HuH-7.5 (cell line): Measurements from ENCODE around the gene MED26.
"Not testable (repeated sequence)": the region's sequence is repeated elsewhere in the genome, so short reads cannot be mapped to it uniquely, and the experiment has no call there.

Experiments used
- DNase-seq: peaks from one replicate; pipeline ENCODE4 v3.0.0; 2011; ENCODE audit warnings: low spot score

Gene MED26

DNA sequence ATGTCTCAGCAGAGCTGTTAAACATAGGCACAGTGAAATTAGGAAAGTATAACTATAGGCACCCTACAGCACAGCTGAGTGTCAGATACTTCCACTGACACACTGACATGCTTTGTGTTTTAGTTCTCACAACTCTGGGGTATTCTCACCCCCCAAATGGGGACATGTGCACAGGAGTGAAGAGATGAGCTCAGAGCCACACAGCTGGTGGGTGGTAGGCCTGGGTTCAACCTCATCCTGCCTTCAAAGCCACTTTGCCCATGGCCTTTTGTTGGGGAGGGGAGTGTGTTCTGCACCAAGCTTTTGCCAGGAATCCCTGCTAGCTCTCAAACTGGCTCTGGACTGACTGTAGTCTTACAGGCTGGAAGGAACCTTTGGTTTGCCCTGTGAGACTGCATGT, 54.1 kb downstream of the MED26 start:
- no peak for DNase-seq

- no peak for DNase-seq
Measured at GRCh38 chr19:16573296-16573695, 54.7 kb downstream of the MED26 start.

GRCh38 chr19:16572332-16573211, 55.4 kb downstream of the MED26 start, which contains the start of gene SLC35E1:
Gene SLC35E1, minus strand, starts transcription at chr19:16572415. Its CDS starts 51 bp downstream, at chr19:16572364.
- peak; percentile 100 for DNase-seq

DNA sequence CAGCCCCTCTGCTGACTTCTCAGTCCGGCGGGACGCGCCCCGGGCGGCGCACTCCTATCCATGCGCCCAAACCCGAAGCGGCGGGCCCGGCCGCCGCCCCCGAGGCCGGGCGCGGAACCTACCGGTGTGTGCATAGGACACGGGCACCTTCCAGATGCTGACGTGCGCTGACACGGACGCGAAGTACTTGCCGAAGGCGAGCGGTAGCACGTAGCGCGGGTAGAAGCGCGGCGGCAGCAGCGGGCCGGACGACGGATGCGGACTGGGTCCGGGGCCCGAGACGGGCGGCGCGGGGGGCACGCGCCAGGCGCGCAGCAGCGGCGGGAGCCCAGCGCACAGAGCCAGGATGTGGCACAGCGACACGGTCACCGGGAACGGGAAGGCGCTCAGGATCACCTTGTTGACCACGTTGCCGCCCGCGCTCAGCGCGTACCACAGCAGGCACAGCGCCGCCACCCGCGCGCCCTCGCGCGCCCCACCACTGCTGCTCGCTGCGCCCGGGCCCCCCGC, 56.1 kb downstream of the MED26 start:
- DNase-seq = peak; percentile 47

GRCh38 chr19:16571283-16571682, 56.7 kb downstream of the MED26 start:
- no peak for DNase-seq

DNA sequence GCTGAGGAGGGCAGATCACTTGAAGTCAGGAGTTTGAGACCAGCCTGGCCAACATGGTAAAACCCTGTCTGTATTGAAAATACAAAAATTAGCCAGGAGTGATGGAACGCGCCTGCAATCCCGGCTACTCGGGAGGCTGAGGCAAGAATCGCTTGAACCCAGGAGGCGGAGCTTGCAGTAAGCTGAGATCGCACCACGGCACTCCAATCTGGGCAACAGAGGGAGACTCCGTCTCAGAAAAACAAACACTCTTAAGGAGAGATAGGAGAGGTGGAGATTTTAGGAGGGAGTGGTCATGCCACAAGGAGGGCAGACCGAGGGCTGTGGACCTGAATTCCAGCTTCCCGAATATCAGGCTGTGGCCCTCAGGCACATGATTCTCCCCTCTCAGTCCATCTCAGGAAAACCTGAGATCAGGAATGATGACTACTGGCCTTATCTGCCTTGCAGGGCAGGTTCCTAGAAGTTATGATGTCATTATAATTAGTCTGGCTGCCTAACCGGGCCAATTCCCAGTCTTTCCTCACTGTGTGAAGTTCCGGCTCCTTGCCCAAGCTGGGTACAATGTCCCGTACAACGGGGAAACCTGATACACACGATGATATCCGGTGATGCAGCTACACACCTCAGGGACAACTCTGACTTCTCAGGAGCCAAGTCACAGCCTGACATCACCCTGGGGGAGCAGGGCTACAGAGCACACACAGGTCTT, 58.2 kb downstream of the MED26 start:
- no peak for DNase-seq

- no peak for DNase-seq
Measured at GRCh38 chr19:16566702-16567101, 61.3 kb downstream of the MED26 start.

DNA sequence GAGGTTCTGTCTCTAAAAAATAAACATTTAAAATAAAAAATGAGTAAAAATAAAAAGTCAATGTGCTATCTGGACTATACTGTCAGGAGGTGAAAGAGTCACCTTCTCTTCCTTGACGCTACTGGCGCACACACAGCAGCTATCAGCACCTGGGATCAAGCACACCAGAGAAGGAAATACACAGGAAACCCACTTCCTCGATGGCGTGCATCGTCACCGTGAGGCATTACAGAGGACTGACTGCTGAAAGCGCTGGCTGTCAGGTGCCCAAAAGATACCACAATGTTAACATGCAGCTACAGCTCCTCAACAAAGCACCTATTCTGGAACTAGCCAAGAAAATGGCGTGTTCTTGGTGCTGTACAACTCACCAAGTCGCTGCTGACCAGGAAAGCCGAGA, 61.8 kb downstream of the MED26 start:
- no peak for DNase-seq

- no peak for DNase-seq
Measured at GRCh38 chr19:16564842-16565241, 63.2 kb downstream of the MED26 start.

GRCh38 chr19:16562608-16563025, 65.4 kb downstream of the MED26 start:
- DNase-seq = no peak

- no peak for DNase-seq
Measured at GRCh38 chr19:16561382-16561781, 66.6 kb downstream of the MED26 start.

- no peak for DNase-seq
Measured at GRCh38 chr19:16559780-16560276, 68.2 kb downstream of the MED26 start.

- no peak for DNase-seq
Measured at GRCh38 chr19:16554776-16555175, 73.2 kb downstream of the MED26 start.

DNA sequence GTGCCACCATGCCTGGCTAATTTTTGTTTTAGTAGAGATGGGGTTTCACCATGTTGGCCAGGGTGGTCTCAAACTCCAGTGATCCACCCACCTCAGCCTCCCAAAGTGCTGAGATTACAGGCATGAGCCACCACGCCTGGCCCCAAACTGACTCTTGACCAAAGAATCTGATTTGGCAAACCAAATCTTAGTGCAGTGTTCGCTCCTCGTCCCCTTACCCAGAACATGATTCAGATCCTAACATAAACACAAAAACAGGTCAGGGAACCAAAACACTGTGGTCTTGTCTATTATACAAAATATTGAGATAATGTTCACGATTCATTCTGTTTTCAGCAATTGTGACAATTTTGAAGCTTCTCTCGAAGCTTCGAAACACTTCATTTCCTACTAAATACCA, 76.1 kb downstream of the MED26 start:
- DNase-seq = not testable (repeated sequence)

GRCh38 chr19:16548956-16549355, 79.0 kb downstream of the MED26 start:
- no peak for DNase-seq

DNA sequence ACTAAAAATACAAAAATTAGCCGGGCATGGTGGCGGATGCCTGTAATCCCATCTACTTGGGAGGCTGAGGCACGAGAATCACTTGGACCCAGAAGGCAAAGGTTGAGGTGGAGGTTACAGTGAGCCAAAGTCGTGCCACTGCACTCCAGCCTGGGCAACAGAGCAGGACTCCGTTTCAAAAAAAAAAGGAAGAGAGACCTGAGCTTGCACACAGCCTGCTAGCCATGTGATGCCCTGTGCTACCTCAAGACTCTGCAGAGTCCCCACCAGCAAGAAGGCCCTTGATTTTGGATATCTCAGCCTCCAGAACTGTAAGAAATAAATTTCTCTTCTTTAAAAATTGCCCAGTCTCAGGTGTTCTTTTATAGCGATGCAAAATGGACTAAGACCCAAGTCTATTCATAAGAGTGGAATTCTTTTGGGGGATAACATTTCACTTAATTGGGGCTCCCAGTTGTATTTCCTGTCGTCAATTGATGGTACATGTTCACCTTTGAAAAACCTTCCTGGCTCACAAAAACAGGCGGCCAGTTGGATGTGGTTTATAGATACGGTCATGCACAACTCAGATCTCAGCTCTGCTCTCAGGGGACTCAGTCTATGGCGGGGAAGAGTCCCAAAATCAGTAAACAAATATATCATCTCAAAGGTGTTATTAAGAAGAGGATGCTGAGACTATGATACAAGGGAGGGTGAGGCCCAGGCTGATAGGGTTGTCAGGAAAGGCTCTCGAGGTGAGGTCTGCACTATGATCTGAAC, 83.4 kb downstream of the MED26 start:
- DNase-seq = no peak

- DNase-seq = not testable (repeated sequence)
Measured at GRCh38 chr19:16543734-16544133, 84.3 kb downstream of the MED26 start.

GRCh38 chr19:16542910-16543472, 85.0 kb downstream of the MED26 start:
- no peak for DNase-seq

DNA sequence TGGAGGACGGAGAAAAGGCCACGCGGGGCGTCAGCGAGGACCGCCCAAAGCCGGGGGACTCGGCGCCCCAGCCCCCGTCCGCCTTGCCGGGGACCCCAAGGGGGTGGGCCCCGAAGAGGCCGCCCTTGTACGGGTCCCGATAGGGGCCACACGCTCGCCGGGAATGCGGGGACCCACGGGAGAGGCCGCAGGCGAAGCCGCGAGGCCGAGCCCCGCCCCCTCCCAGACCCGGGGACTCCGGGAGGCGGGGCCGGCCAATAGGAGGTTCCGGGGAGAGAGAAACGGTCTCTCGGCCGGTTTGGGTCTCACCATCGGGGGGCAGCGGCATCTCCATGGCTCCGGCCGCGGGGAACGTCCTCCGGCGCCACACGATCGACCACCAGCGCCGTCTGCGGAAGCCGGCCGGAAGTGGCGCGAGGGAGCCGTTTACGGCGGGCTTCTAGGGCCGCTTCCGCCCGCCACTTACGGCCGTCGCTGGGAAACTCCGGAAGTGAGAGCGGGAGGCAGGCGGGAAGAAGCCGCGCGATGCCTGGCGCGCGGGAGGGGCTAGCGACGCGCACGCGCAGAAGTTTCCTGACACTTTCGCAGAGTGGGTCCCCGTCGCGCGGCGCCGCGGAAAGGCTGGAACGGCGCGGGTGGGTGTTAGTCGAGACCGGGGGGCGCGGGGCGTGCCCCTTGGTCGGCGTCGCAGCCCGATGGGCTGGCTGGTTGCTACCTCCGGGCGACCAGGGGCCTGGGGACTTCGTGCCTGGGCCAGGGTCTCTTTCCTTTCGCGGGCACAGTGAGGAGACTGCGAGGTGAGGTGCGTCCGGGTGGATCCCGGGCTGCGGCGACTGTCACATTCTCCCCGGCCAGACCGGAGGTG, 85.7 kb downstream of the MED26 start, which contains the start of gene CHERP:
Gene CHERP (minus strand): TSS at position 393 of the 865 bp plus-strand sequence. CDS start 59 bp downstream, at position 334.
- DNase-seq = peak; percentile 95

- DNase-seq = no peak
Measured at GRCh38 chr19:16541526-16542044, 86.4 kb downstream of the MED26 start.
